Calu3 (cell line): ENCODE measurements around the gene F10. TPM values are rescaled to one million over a fixed set of nuclear protein-coding genes. Genes with fewer than 3 reads are reported as not detected.

Experiments used
- BruUV-seq: library from RNA; stranded (reverse); fragments of 400-500 nt; replicated peaks from 2 replicates; lab custom pipeline; 2021; lab: Mats Ljungman, UMichigan
- CTCF ChIA-PET: fragments of 300-600 bp; sonication (Branson Sonifier 250); formaldehyde crosslinking; loops from one replicate; lab custom pipeline; 2022; ENCODE audit warnings: antibody characterized with exemption; lab: Charles Lee
- DNase-seq: peaks from one replicate; pipeline ENCODE4 v3.0.0; 2022
- H3K27ac Mint-ChIP-seq: one replicate; pipeline ENCODE4 v1.8.0; 2022; ENCODE audit warnings: mixed read lengths; ENCODE audit not compliant: unreplicated experiment
- H3K27me3 Mint-ChIP-seq: one replicate; pipeline ENCODE4 v1.8.0; 2022; ENCODE audit warnings: mixed read lengths; ENCODE audit not compliant: unreplicated experiment
- H3K36me3 Mint-ChIP-seq: one replicate; pipeline ENCODE4 v1.8.0; 2022; ENCODE audit warnings: mild to moderate bottlenecking, moderate library complexity, mixed read lengths; ENCODE audit not compliant: insufficient read depth, unreplicated experiment
- H3K4me1 Mint-ChIP-seq: one replicate; pipeline ENCODE4 v1.8.0; 2022; ENCODE audit warnings: mild to moderate bottlenecking, low read depth, mixed read lengths; ENCODE audit not compliant: unreplicated experiment
- H3K4me3 Mint-ChIP-seq: one replicate; pipeline ENCODE4 v1.8.0; 2022; ENCODE audit warnings: mild to moderate bottlenecking, low read depth, moderate library complexity, mixed read lengths; ENCODE audit not compliant: unreplicated experiment
- H3K9me3 Mint-ChIP-seq: one replicate; pipeline ENCODE4 v1.8.0; 2022; ENCODE audit warnings: low read depth, mixed read lengths; ENCODE audit not compliant: unreplicated experiment
- intact Hi-C: fragments of 100-400 bp; cut with micrococcal nuclease; formaldehyde crosslinking; loops from one replicate; pipeline ENCODE4 v1.10.0; 2022; ENCODE audit not compliant: unreplicated experiment
- total RNA-seq: library from RNA; stranded (reverse); gene quantifications from 2 replicates; pipeline ENCODE4 v1.2.3, GENCODE V29; 2022
- TF ChIP-seq, protein P1 (sequence below): fragments of 200-600 bp; IDR thresholded peaks from one replicate; pipeline ENCODE4 v1.8.0; 2022; ENCODE audit warnings: antibody characterized with exemption; ENCODE audit not compliant: unreplicated experiment

Gene F10
- total RNA-seq, 1 experiment from 2014 or later = not detected

DNA sequence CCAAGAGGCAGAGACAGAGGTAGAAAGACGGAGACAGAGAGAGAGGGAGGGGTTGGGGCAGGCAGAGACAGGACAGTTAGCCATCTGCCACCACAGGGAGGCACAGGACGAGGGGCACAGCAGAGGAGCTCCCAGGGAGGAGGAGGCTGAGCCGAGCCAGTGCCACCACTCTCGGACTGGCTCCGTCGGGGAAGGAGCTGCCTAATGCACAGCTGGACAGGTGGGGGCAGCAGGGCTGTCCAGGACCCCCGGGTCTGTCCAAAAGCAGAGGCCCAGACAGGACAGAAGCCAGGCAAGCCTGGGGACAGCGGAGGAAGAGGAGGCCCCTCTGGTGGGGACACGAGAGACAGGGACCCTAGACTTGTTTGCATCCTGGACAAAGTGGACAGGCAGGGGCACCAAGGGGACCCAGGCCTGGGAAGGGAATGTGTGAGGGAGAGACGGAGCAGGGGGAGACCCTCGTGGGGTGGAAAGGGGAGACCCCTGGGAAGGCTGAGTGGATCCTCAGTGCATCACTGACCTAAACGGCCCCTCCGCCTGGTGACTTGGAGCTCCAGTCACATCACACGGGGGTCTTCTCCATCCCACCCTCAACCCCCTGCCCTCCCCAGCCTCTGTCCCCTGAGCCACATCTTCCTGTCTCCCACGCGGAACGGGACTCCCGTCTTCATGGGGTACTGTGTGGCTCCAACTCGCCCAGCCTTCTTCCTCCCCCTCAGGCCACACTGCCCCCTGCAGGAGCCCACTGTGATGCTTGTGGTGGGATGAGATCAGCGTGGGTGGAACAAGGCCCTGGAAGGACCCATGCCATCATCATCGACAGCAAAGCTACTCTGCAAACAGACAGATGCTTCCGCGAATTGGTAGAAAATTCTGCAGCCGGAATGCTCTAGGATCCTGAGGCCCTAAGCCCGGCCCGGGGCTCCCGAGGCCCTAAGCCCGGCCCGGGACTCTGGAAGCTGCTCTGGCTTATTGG is 915 bp downstream of the F10 start:
- H3K4me1 Mint-ChIP-seq = no peaks in the 10 kb centered on the region
- TF ChIP-seq, protein P1, sequence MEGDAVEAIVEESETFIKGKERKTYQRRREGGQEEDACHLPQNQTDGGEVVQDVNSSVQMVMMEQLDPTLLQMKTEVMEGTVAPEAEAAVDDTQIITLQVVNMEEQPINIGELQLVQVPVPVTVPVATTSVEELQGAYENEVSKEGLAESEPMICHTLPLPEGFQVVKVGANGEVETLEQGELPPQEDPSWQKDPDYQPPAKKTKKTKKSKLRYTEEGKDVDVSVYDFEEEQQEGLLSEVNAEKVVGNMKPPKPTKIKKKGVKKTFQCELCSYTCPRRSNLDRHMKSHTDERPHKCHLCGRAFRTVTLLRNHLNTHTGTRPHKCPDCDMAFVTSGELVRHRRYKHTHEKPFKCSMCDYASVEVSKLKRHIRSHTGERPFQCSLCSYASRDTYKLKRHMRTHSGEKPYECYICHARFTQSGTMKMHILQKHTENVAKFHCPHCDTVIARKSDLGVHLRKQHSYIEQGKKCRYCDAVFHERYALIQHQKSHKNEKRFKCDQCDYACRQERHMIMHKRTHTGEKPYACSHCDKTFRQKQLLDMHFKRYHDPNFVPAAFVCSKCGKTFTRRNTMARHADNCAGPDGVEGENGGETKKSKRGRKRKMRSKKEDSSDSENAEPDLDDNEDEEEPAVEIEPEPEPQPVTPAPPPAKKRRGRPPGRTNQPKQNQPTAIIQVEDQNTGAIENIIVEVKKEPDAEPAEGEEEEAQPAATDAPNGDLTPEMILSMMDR = no peak
- no peak overlapping the region for H3K4me3 Mint-ChIP-seq
- no peak for DNase-seq
- no peaks in the 10 kb centered on the region for H3K36me3 Mint-ChIP-seq
- H3K27me3 Mint-ChIP-seq = peaks cover 40% of the 10 kb centered on the region
- intact Hi-C loops = no loop called here
- CTCF ChIA-PET = no interaction called here
- H3K9me3 Mint-ChIP-seq = no peaks in the 10 kb centered on the region
- no TSS peak for BruUV-seq
- H3K27ac Mint-ChIP-seq = no peak overlapping the region

DNA sequence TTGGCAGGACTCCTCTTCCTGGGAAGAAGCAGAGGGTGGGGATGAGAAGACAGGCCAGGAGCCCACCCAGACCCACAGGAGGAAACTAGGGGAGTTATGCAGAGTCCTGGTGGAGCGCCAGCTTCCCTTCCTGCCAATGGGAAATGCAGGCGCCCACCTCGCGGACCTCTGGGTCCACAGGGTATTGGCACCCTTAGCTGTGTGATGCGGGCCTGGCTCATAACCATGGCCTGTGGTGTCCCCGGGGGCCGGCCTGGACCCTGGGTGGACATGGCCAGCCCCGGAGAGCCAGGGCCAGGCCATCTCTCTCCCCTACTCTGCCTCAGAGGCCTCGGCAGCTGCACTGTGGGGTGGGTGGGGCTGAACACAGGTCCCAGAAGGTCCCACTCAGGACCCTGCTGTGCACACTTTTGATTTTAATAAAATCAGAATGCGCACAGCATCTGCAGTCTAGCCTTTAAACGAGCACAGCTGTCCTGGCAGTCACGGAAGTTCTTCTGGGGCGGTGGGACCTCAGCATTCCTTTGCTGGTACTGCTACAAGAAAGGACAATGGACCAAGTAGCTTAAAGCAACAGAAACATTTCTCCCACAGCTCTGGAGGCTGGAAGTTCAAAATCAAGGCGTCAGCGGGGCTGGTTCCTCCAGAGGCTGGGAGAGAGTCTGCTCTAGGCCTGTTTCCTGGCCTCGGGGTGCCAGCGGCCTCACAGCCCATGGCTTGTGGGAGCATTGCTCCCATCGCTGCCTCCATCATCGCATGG is 1.8 kb downstream of the F10 start:
- Mint-ChIP-seq H3K4me1 (no peaks in the 10 kb centered on the region), H3K4me3 (no peak overlapping the region), H3K27me3 (peaks cover 32% of the 10 kb centered on the region), H3K27ac (no peak overlapping the region), H3K9me3 (no peaks in the 10 kb centered on the region), H3K36me3 (no peaks in the 10 kb centered on the region)
- DNase-seq = no peak
- TF ChIP-seq, protein P1 = no peak
- intact Hi-C loops = no loop called here
- CTCF ChIA-PET = no interaction called here
- no TSS peak for BruUV-seq

DNA sequence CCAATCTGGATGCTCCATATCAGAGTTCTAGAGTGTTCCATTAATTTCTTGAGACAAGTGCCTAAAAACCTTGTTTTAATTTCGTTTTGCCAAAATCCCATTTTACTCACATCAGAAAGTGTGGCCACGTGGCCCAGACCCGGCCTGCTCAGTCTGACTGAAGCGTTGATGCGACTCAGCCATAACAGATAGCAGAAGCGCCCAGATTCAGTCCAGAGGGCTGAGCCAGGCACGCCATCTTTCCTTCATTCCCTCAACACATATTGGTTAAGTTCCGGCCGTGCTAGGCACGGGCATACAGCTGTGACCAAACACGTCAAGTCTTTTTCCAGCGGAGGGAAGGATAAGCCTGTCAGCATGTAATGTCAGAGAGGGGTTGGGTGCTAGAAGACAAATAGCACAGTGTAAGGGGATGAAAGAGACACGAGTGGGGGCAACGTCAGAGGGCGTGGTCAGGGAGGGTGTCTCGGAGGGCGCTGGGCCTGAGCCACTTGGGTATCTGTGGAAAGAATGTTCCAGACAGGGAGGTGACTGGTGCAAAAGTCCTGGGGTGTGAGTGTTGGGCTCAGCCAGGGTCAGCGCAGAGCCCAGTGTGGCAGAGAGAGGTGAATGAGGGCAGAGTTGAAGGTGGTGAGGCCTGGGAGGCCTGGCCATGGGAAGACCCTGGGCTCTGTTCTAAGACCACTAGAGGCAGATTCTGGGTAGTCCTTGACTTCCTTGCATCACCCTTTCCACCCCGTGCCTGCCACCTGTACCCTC is 3.1 kb downstream of the F10 start:
- Mint-ChIP-seq H3K9me3 (no peaks in the 10 kb centered on the region), H3K27ac (no peak overlapping the region), H3K27me3 (peaks cover 27% of the 10 kb centered on the region), H3K4me1 (no peaks in the 10 kb centered on the region), H3K36me3 (no peaks in the 10 kb centered on the region), H3K4me3 (no peak overlapping the region)
- DNase-seq = no peak
- CTCF ChIA-PET = no interaction called here
- intact Hi-C loops = no loop called here
- TF ChIP-seq, protein P1 = no peak
- BruUV-seq = no TSS peak
